Kidney (tissue), 14 donors: Measurements from ENCODE around the gene SMC3. TPM values are rescaled to one million over a fixed set of nuclear protein-coding genes. Genes with fewer than 3 reads are reported as not detected.
A peak's percentile ranks its signal among the peaks of the same experiment; 100 is the strongest.

Experiments
- DNase-seq, 5 donors: peaks; one replicate each; pipeline ENCODE4 v3.0.0-alpha.2; 2013 to 2020
- FAIRE-seq: peaks from 2 replicates; lab custom pipeline; 2012; peaks lifted over from hg19 to GRCh38; lab: Jason Lieb, UNC
- H3K27ac ChIP-seq, 2 donors: one replicate each; pipeline ENCODE4 v1.7.0; 2013; ENCODE audit warnings: low read depth in 2 of 2, low read length in 2 of 2, inconsistent platforms in 1 of 2
- H3K27me3 ChIP-seq: one replicate; pipeline ENCODE4 v1.7.1; 2013; ENCODE audit warnings: low read length, inconsistent platforms; ENCODE audit not compliant: control insufficient read depth, insufficient read depth
- H3K36me3 ChIP-seq, 3 donors: one replicate each; pipeline versions ENCODE4 v1.7.0 to v1.7.1; 2013; ENCODE audit warnings: low read length in 3 of 3, control low read depth in 1 of 3, inconsistent platforms in 1 of 3; ENCODE audit not compliant: insufficient read depth in 3 of 3, control insufficient read depth in 2 of 3
- H3K4me1 ChIP-seq, 3 donors: one replicate each; pipeline versions ENCODE4 v1.7.0 to v1.7.1; 2013; ENCODE audit warnings: low read length in 3 of 3, inconsistent platforms in 1 of 3, low read depth in 1 of 3; ENCODE audit not compliant: control insufficient read depth in 2 of 3, insufficient read depth in 2 of 3
- H3K4me3 ChIP-seq, 3 donors: one replicate each; pipeline versions ENCODE4 v1.7.0 to v1.8.1; 2013; ENCODE audit warnings: low read length in 3 of 3, control low read depth in 1 of 3, inconsistent platforms in 1 of 3
- H3K9ac ChIP-seq, 3 donors: one replicate each; pipeline versions ENCODE4 v1.7.0 to v1.7.1; 2013; ENCODE audit warnings: low read length in 3 of 3, control low read depth in 1 of 3, inconsistent platforms in 1 of 3
- H3K9me3 ChIP-seq, 3 donors: one replicate each; pipeline versions ENCODE4 v1.7.0 to v1.7.1; 2013; ENCODE audit warnings: low read length in 3 of 3, control low read depth in 1 of 3, inconsistent platforms in 1 of 3; ENCODE audit not compliant: control insufficient read depth in 2 of 3, insufficient read depth in 1 of 3
- CTCF ChIP-seq: IDR thresholded peaks from 3 replicates; pipeline ENCODE4 v1.5.1; 2012; ENCODE audit warnings: mild to moderate bottlenecking, moderate library complexity, borderline replicate concordance; ENCODE audit not compliant: insufficient read depth; ENCODE audit errors: extremely low read depth
- intact Hi-C: fragments of 100-400 bp; cut with DNase I; formaldehyde crosslinking; loops from one replicate; pipeline ENCODE4 v1.11.1; 2022
- polyA plus RNA-seq: library from polyadenylated mRNA; stranded (reverse); fragments of 350-450 nt; fragmentation: Illumina TruSeq; extraction: RNeasy Lipid Tissue Mini Kit (QIAGEN cat#74804); gene quantifications from one replicate; pipeline ENCODE4 v1.2.3, GENCODE V29; 2014; ENCODE audit warnings: low read depth, low replicate concordance; ENCODE audit not compliant: insufficient read depth
- total RNA-seq: library from RNA; stranded (reverse); fragmentation: NEBNext Ultra II Directional; extraction: Animal tissue kit (Norgen Biotek cat#: 25700); gene quantifications from one replicate; pipeline ENCODE4 v1.2.1, GENCODE V29; 2021
- donor health status: control.
- donor health status: control.
- donor health status: control.
- donor health status: control.
- donor health status: control.
- donor health status: DM: yes; HTN: yes; CAD: no.
- donor health status: Normal renal cell carcinoma (clear cell type).

Gene SMC3
- total and polyA plus RNA-seq, 2 donors from 2014 or later, result 13.9 to 29.6 TPM

- DNase-seq (no peak), FAIRE-seq (no peak)
- H3K9me3 ChIP-seq, result no peaks in the 10 kb centered on the region
- peaks cover 0 to 5% (median 0%) of the 10 kb centered on the region in 3 donors for H3K4me1 ChIP-seq
- H3K4me3 ChIP-seq, result no peak overlapping the region
- H3K9ac ChIP-seq, result no peak overlapping the region
- intact Hi-C loops, result no loop called here
- no peaks in the 10 kb centered on the region for H3K27me3 ChIP-seq
- TF ChIP-seq CTCF, result no peak
- no peaks in the 10 kb centered on the region for H3K36me3 ChIP-seq
- no peak overlapping the region for H3K27ac ChIP-seq
Measured at GRCh38 chr10:110650265-110650668, 82.8 kb downstream of the SMC3 start.

- no peak for TF ChIP-seq CTCF
- intact Hi-C loops, result no loop called here
- H3K27me3 ChIP-seq, result no peaks in the 10 kb centered on the region
- H3K9ac ChIP-seq, result no peak overlapping the region
- peaks cover 0 to 5% (median 0%) of the 10 kb centered on the region in 3 donors for H3K4me1 ChIP-seq
- DNase-seq, result peak in 3 of 5 donors; percentile 33 to 61 (median 48)
- H3K27ac ChIP-seq, result no peak overlapping the region
- no peak overlapping the region for H3K4me3 ChIP-seq
- H3K9me3 ChIP-seq, result no peaks in the 10 kb centered on the region
- no peaks in the 10 kb centered on the region for H3K36me3 ChIP-seq
- FAIRE-seq, result no peak
Measured at GRCh38 chr10:110651044-110651958, 83.8 kb downstream of the SMC3 start.

GRCh38 chr10:110652475-110653118 lies 85.1 kb downstream of the SMC3 start:
- no peak for FAIRE-seq
- H3K27ac ChIP-seq, result no peak overlapping the region
- H3K27me3 ChIP-seq, result no peaks in the 10 kb centered on the region
- peaks cover 0 to 5% (median 0%) of the 10 kb centered on the region in 3 donors for H3K4me1 ChIP-seq
- no peak overlapping the region for H3K9ac ChIP-seq
- no peak for TF ChIP-seq CTCF
- intact Hi-C loops, result no loop called here
- DNase-seq, result no peak
- no peaks in the 10 kb centered on the region for H3K9me3 ChIP-seq
- no peaks in the 10 kb centered on the region for H3K36me3 ChIP-seq
- no peak overlapping the region for H3K4me3 ChIP-seq

Other genes starting within 250 kb of the SMC3 start
- 23.7 TPM for gene DUSP5, start 69.8 kb upstream of the SMC3 start, total RNA-seq
- gene DUSP5, start 69.8 kb upstream of the SMC3 start, polyA plus RNA-seq, result 9.0 TPM
- gene RBM20, start 76.6 kb downstream of the SMC3 start, total RNA-seq, result 2.1 TPM
- 0.88 TPM for gene RBM20, start 76.6 kb downstream of the SMC3 start, polyA plus RNA-seq